GM21360 (cell line): ENCODE results near the gene DDIT3.
"Not testable (repeated sequence)": the region's sequence is repeated elsewhere in the genome, so short reads cannot be mapped to it uniquely, and the experiment has no call there.

Source experiments
- ATAC-seq: cut with Tn5 transposase; IDR thresholded peaks from one replicate; pipeline ENCODE4 v1.9.1; 2021; ENCODE audit warnings: mild to moderate bottlenecking, moderate library complexity; ENCODE audit not compliant: unreplicated experiment

DDIT3 gene

DNA sequence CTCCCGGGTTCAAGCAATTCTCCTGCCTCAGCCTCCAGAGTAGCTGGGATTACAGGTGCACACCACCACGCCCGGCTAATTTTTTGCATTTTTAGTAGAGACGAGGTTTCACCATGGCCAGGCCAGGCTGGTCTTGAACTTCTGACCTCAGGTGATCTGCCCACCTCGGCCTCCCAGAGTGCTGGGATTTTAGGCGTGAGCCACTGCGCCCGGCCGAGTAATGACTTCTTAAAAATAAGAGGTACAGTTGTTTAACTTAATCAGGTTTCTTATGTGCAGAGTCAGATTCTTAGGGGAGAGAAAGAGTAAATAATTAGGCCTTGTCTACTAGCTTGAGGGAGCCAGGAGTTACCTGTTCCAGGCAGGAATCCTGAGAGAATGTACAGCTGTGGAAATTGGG, 6.1 kb downstream of the DDIT3 start:
- ATAC-seq, result not testable (repeated sequence)

DNA sequence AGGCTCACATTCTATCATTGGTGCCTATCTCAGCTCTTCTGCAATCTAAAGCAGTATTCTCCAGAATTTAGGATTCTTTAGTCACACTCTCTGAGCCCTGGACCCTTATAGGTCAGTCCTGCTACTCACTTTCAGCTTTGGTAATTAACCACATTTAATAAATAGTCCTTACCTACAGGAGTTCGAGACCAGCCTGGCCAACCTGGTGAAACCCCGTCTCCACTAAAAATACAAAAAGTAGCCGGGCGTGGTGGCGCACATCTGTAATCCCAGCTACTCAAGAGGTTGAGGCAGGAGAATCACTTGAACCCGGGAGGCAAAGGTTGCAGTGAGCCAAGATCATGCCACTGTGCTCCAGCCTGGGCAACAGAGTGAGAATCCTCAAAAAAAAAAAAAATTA, 6.6 kb downstream of the DDIT3 start:
- not testable (repeated sequence) for ATAC-seq

DNA sequence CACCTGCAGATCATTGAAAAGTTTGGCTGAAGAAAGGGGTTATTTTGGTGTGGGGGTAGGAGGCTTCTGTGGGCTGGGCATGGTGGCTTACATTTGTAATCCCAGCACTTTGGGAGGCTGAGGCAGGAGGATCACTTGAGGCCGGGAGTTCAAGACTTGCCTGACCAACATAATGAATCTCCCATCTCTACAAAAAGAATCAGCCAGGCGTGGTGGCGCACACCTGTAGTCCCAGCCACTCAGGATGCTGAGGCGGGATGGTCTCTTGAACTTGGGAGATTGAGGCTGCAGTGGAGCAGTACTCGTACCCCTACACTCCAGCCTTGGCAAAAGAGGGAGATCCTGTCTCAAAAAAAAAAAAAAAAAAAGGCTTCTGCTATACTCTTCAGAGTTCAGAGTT, 7.0 kb downstream of the DDIT3 start:
- no peak for ATAC-seq

DNA sequence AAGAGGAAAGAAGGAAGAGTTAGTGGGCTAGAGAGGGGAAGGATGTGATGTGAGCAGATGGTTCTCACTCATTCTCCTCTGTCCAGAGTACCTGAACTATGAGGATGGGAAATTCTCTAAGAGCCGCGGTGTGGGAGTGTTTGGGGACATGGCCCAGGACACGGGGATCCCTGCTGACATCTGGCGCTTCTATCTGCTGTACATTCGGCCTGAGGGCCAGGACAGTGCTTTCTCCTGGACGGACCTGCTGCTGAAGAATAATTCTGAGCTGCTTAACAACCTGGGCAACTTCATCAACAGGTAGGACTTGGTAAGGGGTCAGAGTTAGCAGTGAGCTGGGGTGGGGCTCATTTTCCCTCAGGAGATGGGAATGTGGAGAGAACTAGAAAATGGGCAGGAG, 7.6 kb downstream of the DDIT3 start:
- no peak for ATAC-seq

DNA sequence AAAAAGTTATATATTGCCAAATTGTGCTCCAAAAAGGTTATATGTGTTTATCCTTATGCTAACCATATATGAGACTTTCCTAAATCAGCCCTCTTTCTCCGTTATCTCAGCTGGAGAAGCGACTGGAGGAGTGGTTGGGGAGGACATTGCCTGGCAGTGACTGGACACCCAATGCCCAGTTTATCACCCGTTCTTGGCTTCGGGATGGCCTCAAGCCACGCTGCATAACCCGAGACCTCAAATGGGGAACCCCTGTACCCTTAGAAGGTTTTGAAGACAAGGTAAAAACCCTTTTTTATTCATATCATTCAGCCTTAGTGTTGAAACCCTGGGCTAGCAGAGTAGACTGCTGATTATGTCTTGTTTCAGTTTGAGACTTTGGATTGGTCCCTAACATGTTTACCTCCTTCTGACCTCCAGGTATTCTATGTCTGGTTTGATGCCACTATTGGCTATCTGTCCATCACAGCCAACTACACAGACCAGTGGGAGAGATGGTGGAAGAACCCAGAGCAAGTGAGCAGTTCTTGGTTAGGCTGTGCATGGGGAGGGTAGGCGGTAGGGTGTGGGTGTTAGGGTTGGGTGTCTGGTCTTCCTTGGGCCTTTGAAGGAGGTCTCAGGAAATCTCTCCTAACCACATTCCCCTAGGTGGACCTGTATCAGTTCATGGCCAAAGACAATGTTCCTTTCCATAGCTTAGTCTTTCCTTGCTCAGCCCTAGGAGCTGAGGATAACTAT, 8.6 kb downstream of the DDIT3 start:
- ATAC-seq, result no peak

DNA sequence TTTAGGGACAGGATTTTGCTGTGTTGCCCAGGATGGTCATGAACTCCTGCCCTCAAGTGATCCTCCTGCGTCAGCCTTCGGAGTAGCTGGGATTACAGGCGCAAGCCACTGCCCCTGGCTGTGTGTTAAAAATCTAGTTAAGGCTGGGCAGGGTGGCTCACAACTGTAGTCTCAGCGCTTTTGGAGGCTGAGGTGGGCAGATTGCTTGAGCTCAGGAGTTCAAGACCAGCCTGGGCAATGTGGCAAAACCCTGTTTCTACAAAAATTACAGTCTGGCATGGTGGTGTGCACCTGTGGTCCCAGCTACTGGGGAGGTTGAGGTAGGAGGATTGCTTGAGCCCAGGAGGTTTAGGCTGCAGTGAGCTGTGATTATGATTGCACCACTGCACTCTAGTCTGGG, 9.2 kb downstream of the DDIT3 start:
- no peak for ATAC-seq

DNA sequence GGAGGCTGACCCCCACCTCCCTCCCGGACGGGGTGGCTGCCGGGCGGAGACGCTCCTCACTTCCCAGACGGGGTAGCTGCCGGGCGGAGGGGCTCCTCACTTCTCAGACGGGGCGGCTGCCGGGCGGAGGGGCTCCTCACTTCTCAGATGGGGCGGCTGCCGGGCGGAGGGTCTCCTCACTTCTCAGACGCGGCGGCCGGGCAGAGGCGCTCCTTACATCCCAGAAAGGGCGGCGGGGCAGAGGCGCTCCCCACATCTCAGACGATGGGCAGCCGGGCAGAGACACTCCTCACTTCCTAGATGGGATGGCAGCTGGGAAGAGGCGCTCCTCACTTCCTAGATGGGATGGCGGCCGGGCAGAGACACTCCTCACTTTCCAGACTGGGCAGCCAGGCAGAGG, 12.5 kb downstream of the DDIT3 start:
- not testable (repeated sequence) for ATAC-seq

DNA sequence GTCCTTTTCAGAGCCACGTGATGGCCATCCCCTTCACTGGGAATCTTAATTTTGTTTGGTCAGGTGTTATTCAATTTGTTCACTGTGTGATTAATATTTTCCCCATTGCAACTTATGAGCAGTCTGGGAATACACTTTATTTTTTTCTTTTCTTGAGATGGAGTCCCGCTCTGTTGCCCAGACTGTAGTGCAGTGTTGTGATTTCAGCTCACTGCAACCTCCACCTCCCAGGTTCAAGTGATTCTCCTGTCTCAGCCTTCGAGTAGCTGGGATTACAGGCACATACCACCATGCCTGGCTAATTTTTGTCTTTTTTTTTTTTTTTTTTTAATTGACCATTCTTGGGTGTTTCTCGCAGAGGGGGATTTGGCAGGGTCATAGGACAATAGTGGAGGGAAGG, 13.8 kb downstream of the DDIT3 start:
- ATAC-seq, result not testable (repeated sequence)

DNA sequence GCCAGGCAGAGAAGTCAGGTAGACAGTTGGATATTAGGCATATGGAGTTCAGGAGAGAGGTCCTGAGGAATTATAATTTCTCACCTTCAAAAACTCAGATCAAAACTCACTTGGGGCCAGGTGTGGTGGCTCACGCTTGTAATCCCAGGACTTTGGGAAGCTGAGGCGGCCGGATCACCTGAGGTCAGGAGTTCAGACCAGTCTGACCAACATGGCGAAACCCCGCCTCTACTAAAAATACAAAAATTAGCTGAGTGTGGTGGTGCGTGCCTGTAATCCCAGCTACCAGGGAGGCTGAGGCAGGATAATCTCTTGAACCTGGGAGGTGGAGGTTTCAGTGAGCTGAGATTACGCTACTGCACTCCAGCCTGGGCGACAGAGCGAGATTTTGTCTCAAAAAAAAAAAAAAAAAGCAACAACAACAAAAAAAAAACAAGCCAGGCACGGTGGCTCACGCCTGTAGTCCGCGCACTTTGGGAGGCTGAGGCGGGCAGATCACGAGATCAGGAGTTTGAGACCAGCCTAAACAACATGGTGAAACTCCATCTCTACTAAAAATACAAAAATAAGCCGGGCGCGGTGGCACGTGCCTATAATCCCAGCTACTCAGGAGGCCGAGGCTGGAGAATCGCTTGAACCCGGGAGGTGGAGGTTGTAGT, 17.9 kb downstream of the DDIT3 start:
- ATAC-seq, result not testable (repeated sequence)

DNA sequence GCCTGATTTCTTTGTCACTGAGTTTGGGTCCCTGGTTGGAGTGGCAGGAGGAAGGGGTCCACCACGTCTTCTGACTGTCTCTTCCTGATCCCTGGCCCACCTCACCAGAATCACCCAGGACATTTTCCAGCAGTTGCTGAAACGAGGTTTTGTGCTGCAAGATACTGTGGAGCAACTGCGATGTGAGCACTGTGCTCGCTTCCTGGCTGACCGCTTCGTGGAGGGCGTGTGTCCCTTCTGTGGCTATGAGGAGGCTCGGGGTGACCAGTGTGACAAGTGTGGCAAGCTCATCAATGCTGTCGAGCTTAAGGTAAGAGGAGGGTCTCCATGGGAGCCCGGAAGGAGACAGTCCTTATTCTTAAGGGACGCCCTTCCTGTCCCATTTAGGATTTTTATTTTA, 20.1 kb downstream of the DDIT3 start:
- ATAC-seq, result no peak

DNA sequence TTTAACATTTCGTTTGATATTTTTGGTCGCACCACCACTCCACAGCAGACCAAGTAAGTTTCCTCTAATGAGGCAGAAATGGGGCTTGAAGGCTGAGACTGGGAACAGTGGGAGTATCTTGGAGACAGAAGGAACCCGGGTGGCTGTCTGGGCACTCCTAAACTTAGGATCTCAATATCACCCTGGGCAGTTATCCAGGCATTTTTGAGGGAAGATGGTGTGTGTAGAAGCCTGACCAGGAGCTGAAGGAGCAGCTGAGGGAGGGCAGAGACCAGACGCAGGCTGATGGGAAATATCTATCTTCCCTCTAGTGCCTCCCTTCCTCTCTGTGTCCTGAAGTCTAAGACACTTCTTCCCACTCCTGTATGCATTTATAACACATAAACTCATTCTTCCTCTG, 21.7 kb downstream of the DDIT3 start:
- ATAC-seq, result no peak

DNA sequence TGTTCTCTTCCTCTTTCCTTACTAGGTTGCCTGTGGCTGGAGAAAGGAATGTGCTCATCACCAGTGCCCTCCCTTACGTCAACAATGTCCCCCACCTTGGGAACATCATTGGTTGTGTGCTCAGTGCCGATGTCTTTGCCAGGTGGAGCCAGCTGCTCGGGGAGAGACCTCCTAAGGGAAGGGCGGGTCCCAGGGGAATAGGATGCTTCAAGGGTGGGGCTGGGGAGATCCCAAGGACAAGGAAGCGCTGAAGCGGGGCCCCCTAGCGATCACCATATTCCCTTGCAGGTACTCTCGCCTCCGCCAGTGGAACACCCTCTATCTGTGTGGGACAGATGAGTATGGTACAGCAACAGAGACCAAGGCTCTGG, 22.2 kb downstream of the DDIT3 start:
- no peak for ATAC-seq

DNA sequence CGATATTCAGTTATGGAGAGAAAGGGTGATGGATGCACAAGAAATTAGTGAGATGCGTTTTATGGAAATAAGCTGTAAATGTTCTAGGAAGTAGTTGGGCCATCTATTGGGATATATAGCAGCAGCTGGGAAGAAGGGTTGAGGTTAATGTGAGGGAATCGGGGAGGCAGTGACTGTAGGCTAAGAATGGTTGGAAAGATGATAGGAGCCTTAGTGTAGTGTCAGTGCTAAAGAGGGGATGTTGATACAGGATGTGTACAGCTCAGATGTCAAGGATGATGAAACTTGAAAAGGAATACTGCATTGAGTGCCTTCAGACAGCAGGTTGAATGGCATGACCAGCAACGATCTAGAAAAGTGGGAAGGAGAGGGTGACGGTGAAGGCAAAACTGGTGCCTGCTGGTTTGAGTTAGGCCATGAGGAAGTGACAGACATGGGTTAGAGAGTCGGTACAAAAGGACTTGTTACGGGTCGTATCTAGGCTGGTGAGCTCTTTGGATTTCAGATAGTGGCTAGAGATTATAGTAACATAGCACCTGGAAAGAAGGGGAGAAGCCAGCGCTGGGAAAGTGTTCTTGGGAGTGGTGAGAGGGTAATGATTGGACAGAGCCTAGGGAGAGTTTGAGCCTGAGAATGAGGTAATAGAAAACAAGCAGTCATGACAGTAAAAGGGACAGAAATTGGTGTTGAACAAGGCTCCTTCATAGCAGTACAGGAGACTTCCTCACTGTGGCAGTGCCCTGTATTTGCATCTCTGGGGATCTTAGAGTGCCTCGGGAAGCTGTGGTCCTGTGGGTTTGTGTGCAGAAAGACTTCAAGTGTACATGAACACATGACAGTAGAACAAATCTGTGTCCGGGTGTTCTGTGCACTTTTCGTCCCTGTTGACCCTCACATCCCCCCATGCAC, 22.8 kb downstream of the DDIT3 start:
- ATAC-seq, result no peak

DNA sequence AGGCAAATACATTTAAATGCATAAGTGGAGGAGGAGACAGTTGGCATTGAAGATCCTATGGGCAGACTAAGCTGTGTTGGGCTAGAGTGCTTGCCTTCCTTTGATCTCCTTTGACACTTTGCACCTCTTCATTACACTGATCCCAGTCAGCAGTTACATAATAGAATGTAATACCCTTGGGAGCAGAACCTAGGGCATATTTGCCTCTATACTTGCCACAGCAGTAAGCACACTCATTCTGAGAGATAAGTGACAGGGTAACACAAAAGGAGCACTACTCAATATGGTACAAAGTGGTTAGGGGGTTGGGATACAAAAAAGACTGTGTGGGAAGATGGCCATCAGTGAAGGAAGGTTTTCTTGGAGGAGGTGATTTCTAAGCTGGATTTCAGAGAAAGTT, 23.5 kb downstream of the DDIT3 start:
- no peak for ATAC-seq

DNA sequence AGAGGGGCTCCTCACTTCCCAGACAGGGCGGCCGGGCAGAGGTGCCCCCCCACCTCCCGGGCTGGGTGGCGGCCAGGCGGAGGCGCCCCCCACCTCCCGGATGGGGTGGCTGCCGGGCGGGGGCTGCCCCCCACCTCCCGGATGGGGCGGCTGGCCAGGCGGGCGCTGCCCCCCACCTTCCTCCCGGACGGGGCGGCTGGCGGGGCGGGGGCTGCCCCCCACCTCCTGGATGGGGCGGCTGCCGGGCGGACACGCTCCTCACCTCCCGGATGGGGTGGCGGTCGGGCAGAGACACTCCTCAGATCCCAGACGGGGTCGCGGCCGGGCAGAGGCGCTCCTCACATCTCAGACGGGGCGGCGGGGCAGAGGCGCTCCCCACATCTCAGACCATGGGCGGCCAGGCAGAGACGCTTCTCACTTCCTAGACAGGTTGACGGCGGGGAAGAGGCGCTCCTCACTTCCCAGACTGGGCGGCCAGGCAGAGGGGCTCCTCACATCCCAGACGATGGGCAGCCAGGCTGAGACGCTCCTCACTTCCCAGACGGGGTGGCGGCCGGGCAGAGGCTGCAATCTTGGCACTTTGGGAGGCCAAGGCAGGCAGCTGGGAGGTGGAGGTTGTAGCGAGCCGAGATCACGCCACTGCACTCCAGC, 25.1 kb downstream of the DDIT3 start:
- not testable (repeated sequence) for ATAC-seq

DNA sequence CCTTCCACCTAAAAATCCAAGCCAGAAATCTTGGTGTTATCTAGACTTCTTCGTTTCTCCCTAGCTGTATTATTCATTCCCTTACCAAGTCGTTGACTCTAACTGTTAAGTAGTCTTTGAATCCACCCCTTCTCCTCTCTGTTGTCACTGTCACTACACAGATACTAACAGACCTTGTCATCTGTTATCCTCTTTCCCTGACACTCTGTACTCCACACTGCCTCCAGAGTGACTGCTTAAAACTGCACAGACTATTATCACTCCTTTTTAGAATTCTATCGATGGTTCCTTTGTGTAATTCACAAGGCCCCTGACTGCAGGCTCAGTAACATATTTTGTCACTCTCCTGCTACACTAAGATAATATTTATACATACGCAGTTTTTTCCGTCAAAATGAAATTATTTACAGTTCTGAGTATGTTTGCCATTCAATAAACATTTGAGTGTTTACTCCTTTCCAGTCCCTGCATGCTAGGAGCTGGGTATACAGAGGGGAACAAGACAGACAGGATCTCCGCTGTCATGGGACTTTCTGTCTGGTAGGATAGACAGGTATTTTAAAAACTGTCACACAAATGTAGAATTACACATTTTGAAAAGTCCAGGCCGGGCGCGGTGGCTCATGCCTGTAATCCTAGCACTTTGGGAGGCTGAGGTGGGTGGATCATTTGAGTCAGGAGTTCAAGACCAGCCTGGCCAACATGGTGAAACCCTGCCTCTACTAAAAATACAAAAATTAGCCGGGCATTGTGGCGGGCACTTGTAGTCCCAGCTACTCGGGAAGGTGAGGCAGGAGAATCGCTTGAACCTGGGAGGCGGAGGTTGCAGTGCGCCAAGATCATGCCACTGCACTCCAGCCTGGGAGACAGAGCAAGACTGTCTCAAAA, 28.7 kb downstream of the DDIT3 start:
- ATAC-seq, result no peak

DNA sequence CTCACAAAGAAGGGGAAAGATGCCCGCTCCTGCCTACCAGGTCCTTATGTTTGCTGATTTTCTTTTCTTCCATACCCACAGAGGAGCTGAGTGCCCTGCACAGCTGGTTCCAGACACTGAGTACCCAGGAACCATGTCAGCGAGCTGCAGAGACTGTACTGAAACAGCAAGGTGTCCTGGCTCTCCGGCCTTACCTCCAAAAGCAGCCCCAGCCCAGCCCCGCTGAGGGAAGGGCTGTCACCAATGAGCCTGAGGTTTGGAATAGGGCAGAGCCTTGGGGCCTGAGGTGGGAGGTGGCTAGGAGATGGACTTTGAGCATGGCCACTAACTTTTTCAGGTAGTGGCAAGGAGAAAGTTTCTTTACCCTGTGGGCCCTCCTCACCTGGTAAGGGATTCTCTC, 30.2 kb downstream of the DDIT3 start:
- no peak for ATAC-seq

DNA sequence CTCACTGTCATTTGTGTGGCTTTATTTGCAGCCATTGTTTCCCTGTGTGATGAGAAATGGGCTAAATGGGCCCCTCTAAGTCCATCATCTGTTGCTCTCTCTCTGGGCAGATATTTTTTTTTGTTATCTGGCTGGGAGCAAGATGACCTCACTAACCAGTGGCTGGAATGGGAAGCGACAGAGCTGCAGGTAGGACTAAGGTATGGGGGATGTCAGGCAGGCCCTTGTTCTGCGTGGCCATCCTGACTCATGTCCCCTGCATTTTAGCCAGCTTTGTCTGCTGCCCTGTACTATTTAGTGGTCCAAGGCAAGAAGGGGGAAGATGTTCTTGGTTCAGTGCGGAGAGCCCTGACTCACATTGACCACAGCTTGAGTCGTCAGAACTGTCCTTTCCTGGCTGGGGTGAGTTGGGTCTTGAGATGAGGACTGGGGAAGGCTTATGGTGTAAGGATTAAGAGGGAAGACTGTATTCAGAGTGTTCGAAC, 31.1 kb downstream of the DDIT3 start:
- no peak for ATAC-seq

DNA sequence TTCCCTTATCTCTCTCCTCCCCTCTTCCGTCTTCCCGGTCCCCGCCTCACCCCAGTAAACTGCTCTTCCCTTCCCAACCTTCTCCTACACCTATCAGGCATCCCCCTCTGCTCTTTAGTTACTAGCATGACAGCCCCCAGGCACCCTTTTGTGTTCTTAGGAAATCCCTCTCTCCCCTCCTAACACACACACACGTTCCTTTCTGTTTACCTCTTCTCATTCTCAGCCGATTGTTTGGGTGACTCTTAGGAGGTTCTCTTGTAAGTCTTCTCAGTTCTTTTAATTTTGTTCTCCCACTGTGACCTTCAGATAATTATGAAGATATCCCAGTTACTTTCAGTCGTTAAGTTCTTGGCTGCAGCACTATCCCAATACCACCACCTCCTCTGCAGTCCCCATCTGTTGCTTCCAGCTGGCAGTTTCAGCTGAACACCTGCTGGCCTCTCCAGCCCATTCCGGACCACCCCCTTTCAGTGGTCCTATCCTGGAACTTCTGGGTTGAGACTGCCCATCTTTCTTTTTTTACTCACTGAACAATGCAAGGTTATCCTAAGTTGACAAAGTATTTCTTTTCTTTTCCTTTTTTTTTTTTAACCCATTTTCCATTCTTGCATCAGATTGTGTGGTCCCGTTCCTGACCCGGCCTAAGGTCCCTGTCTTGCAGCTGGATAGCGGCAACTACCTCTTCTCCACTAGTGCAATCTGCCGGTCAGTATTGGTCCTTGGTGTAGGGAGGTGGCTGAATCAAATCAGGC, 31.7 kb downstream of the DDIT3 start:
- no peak for ATAC-seq
